Liver (tissue), 9 donors: ENCODE measurements around the gene ARVCF. TPM values are rescaled to one million over a fixed set of nuclear protein-coding genes. Genes with fewer than 3 reads are reported as not detected.

Source experiments
- DNase-seq: peaks from one replicate; pipeline ENCODE4 v3.0.0-alpha.2; 2017; ENCODE audit warnings: low spot score
- H3K27ac ChIP-seq, 2 donors: one replicate each; pipeline ENCODE4 v1.7.0; 2013; ENCODE audit warnings: inconsistent platforms in 2 of 2, low read length in 2 of 2, control low read depth in 1 of 2, low read depth in 1 of 2, mild to moderate bottlenecking in 1 of 2
- H3K27me3 ChIP-seq, 4 donors: one replicate each; pipeline versions ENCODE4 v1.6.1 to v1.7.0; 2013; ENCODE audit warnings: low read length in 3 of 4, inconsistent platforms in 1 of 4, mild to moderate bottlenecking in 1 of 4, moderate library complexity in 1 of 4; ENCODE audit not compliant: control insufficient read depth in 4 of 4, insufficient read depth in 4 of 4
- H3K36me3 ChIP-seq, 4 donors: one replicate each; pipeline versions ENCODE4 v1.6.1 to v1.7.0; 2013; ENCODE audit warnings: low read length in 3 of 4, mild to moderate bottlenecking in 3 of 4, low read depth in 1 of 4, moderate library complexity in 1 of 4; ENCODE audit not compliant: control insufficient read depth in 4 of 4, insufficient read depth in 3 of 4
- H3K4me1 ChIP-seq, 4 donors: one replicate each; pipeline versions ENCODE4 v1.6.1 to v1.7.0; 2013; ENCODE audit warnings: low read length in 3 of 4, mild to moderate bottlenecking in 3 of 4, moderate library complexity in 1 of 4; ENCODE audit not compliant: control insufficient read depth in 4 of 4, insufficient read depth in 4 of 4
- H3K4me3 ChIP-seq, 3 donors: one replicate each; pipeline versions ENCODE4 v1.6.1 to v1.7.0; 2013; ENCODE audit warnings: low read length in 3 of 3, control low read depth in 1 of 3, low read depth in 1 of 3, mild to moderate bottlenecking in 1 of 3
- H3K9ac ChIP-seq, 2 donors: one replicate each; pipeline ENCODE4 v1.7.0; 2013; ENCODE audit warnings: low read length in 2 of 2, mild to moderate bottlenecking in 2 of 2, moderate library complexity in 2 of 2, control low read depth in 1 of 2, low read depth in 1 of 2
- H3K9me3 ChIP-seq, 4 donors: one replicate each; pipeline versions ENCODE4 v1.6.1 to v1.7.0; 2013; ENCODE audit warnings: low read length in 3 of 4; ENCODE audit not compliant: control insufficient read depth in 4 of 4
- ATF3 ChIP-seq: IDR thresholded peaks from 2 replicates; pipeline ENCODE4 v1.6.1; 2016; ENCODE audit warnings: antibody characterized with exemption
- EGR1 ChIP-seq, 2 donors: IDR thresholded peaks; 2 replicates each; pipeline ENCODE4 v1.6.1; 2016 to 2018; ENCODE audit warnings: antibody characterized with exemption in 2 of 2, low read depth in 2 of 2
- FOXA1 ChIP-seq: IDR thresholded peaks from 2 replicates; pipeline ENCODE4 v1.6.1; 2016; ENCODE audit warnings: antibody characterized with exemption
- FOXA2 ChIP-seq: IDR thresholded peaks from 2 replicates; pipeline ENCODE4 v1.6.1; 2016; ENCODE audit warnings: antibody characterized with exemption
- HNF4A ChIP-seq, 2 donors: conservative IDR thresholded peaks; 2 replicates each; pipeline ENCODE4 v1.6.1; 2016; ENCODE audit warnings: antibody characterized with exemption in 2 of 2, mild to moderate bottlenecking in 2 of 2
- NR2F2 ChIP-seq: IDR thresholded peaks from 2 replicates; pipeline ENCODE4 v1.6.1; 2016; ENCODE audit warnings: antibody characterized with exemption
- RAD21 ChIP-seq, 2 donors: IDR thresholded peaks; 2 replicates each; pipeline ENCODE4 v1.6.1; 2016; ENCODE audit warnings: antibody characterized with exemption in 2 of 2, mild to moderate bottlenecking in 2 of 2
- RXRA ChIP-seq, 2 donors: IDR thresholded peaks; 2 replicates each; pipeline ENCODE4 v1.6.1; 2017 to 2018; ENCODE audit warnings: antibody characterized with exemption in 2 of 2, mild to moderate bottlenecking in 1 of 2
- SP1 ChIP-seq: IDR thresholded peaks from 2 replicates; pipeline ENCODE4 v1.6.1; 2018; ENCODE audit warnings: antibody characterized with exemption, mild to moderate bottlenecking
- TAF1 ChIP-seq: conservative IDR thresholded peaks from 2 replicates; pipeline ENCODE4 v1.6.1; 2016; ENCODE audit warnings: antibody characterized with exemption, mild to moderate bottlenecking
- WGBS: extraction: QIAGEN DNeasy Blood & Tissue Kit; methylation state at CpG from one replicate; pipeline ENCODE4 v1.1.7; 2013; 5-methylcytosine and 5-hydroxymethylcytosine counted together
- polyA plus RNA-seq, 2 donors: library from polyadenylated mRNA; stranded (reverse) in 1 of 2; unstranded in 1 of 2; fragments of 200-250 nt in 1 of 2; fragments of >200 nt in 1 of 2; fragmentation: Nextera tagmentation in 1 of 2; extraction: Ambion mirVana in 1 of 2; gene quantifications; one replicate each; pipeline versions ENCODE4 v1.2.1 to v1.2.3, GENCODE V29; 2013 to 2015
- total RNA-seq, 2 donors: library from RNA; depleted of rRNA; stranded (reverse); fragments of >200 nt; gene quantifications; one replicate each; pipeline ENCODE4 v1.2.3, GENCODE V29; 2014
- TF ChIP-seq, protein P1 (sequence below): IDR thresholded peaks from 2 replicates; pipeline ENCODE4 v1.6.1; 2016; ENCODE audit warnings: antibody characterized with exemption
- TF ChIP-seq, protein P2 (sequence below): IDR thresholded peaks from 2 replicates; pipeline ENCODE4 v1.6.1; 2016; ENCODE audit warnings: antibody characterized with exemption, mild to moderate bottlenecking
- donor health status: healthy.
- donor health status: healthy.
- donor health status: healthy.
- donor health status: healthy.
- donor health status: healthy.

The ARVCF gene
- total and polyA plus RNA-seq, 4 donors, result 3.8 to 48.8 (median 26.1) TPM

DNA sequence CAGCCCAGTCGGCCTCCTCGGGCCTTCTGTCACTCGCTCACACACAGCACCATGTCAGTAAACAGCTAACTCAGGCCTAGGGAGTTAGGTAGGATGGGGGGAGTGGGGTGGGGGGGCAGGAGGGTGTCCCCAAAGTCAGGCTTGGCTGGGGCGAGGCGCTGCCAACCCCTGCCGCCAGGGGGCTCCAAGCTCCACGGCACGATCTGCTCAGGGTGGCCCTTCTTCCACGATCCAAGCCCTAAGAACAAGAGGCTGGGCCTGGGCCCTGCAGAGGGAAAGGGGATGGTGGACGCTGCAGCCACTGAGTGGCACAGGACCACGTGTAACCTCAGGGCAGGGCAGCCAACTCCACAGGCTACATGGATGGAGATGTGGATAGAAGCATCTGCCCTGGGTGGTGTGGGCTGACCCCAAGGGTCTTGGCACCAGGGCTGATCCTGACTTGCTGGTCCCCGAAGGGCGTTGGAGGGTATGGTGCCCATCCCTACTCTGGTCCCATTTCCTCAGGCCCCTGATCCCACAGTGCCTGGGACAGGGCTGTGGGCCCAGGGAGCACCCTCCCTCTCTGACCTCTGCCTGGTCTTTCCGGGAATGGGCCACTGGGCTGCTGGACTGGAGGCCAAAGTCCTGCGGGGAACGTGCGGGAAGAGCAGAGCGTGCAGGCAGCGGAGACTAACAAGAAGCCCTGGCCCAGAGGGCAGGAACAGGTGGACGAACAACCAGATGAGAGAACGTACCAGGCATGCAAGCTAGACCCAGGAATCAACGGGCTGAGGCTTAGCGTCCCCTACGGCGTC is 45.9 kb downstream of the ARVCF start (continued):
- TF ChIP-seq, protein P1, sequence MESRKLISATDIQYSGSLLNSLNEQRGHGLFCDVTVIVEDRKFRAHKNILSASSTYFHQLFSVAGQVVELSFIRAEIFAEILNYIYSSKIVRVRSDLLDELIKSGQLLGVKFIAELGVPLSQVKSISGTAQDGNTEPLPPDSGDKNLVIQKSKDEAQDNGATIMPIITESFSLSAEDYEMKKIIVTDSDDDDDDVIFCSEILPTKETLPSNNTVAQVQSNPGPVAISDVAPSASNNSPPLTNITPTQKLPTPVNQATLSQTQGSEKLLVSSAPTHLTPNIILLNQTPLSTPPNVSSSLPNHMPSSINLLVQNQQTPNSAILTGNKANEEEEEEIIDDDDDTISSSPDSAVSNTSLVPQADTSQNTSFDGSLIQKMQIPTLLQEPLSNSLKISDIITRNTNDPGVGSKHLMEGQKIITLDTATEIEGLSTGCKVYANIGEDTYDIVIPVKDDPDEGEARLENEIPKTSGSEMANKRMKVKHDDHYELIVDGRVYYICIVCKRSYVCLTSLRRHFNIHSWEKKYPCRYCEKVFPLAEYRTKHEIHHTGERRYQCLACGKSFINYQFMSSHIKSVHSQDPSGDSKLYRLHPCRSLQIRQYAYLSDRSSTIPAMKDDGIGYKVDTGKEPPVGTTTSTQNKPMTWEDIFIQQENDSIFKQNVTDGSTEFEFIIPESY, result no peak
- TF ChIP-seq TAF1, result no peak
- peak; percentile 77 for TF ChIP-seq FOXA1
- peak; percentile 88 to 92 for TF ChIP-seq RAD21 (IDR thresholded peaks at IDR 0.05)
- TF ChIP-seq NR2F2, result peak; percentile 90
- peak; percentile 53 for TF ChIP-seq FOXA2
- TF ChIP-seq EGR1 (IDR thresholded peaks at IDR 0.05; ENCODE audit: low read depth in 2 of 2), result no peak

DNA sequence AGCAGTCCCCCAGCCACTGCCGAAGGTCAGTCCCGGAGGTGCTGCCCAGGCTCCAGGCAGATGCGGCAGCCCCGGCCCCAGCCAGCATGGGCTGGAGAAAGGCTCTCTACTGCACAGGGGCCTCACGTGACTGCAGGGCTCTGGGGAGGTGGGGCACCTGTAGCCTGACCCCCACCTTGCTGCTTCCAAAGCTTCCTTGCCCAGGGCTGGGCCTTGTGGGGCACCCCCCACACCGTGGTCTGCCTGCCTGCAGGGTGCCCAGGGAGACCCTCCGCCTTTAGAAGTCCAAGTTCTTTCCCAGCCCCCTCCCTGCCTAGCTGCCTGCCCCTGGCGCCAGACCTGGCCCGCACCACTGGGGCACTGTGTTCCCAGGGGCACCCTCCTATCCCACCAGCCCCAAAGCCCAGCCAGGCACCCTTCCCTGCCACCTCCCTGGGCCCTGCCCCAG is 46.6 kb downstream of the ARVCF start:
- peaks cover under 1 to 20% (median 4%) of the 10 kb centered on the region in 4 donors for H3K36me3 ChIP-seq
- H3K9me3 ChIP-seq, result no peaks in the 10 kb centered on the region

GRCh38 chr22:19969141-19969928 is 47.3 kb downstream of the ARVCF start:
- H3K36me3 ChIP-seq, result peaks cover 3 to 26% (median 6%) of the 10 kb centered on the region in 4 donors

More for the DNA sequence above, 46.6 kb downstream of the ARVCF start:
- DNase-seq, result no peak
- Histone ChIP-seq H3K27ac (peak overlapping the region; percentile 85 to 91), H3K4me3 (no peak overlapping the region), H3K27me3 (no peaks in the 10 kb centered on the region), H3K4me1 (peaks cover 23 to 56% (median 41%) of the 10 kb centered on the region in 4 donors), H3K9ac (no peak overlapping the region)
- no peak for TF ChIP-seq RAD21 (IDR thresholded peaks at IDR 0.05)
- 54% methylated on average over 9 of the region's 9 CpGs for WGBS

DNA sequence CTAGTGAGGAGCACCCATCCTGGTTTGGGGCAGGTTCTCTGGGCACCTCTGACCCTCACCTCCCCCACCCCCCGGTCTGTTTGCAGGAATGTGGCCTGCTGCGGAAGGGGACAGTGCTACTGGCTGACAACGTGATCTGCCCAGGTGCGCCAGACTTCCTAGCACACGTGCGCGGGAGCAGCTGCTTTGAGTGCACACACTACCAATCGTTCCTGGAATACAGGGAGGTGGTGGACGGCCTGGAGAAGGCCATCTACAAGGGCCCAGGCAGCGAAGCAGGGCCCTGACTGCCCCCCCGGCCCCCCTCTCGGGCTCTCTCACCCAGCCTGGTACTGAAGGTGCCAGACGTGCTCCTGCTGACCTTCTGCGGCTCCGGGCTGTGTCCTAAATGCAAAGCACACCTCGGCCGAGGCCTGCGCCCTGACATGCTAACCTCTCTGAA is 48.2 kb downstream of the ARVCF start:
- Histone ChIP-seq H3K27ac (peak overlapping the region; percentile 64 to 77), H3K9ac (peak overlapping the region in 1 of 2 donors; percentile 35), H3K27me3 (no peaks in the 10 kb centered on the region), H3K4me3 (no peak overlapping the region), H3K4me1 (peaks cover 23 to 72% (median 48%) of the 10 kb centered on the region in 4 donors), H3K9me3 (no peaks in the 10 kb centered on the region), H3K36me3 (peaks cover 3 to 30% (median 9%) of the 10 kb centered on the region in 4 donors)
- DNase-seq, result no peak
- WGBS, result 47% methylated on average over 18 of the region's 18 CpGs
- TF ChIP-seq ATF3, result no peak
- TF ChIP-seq, protein P2, sequence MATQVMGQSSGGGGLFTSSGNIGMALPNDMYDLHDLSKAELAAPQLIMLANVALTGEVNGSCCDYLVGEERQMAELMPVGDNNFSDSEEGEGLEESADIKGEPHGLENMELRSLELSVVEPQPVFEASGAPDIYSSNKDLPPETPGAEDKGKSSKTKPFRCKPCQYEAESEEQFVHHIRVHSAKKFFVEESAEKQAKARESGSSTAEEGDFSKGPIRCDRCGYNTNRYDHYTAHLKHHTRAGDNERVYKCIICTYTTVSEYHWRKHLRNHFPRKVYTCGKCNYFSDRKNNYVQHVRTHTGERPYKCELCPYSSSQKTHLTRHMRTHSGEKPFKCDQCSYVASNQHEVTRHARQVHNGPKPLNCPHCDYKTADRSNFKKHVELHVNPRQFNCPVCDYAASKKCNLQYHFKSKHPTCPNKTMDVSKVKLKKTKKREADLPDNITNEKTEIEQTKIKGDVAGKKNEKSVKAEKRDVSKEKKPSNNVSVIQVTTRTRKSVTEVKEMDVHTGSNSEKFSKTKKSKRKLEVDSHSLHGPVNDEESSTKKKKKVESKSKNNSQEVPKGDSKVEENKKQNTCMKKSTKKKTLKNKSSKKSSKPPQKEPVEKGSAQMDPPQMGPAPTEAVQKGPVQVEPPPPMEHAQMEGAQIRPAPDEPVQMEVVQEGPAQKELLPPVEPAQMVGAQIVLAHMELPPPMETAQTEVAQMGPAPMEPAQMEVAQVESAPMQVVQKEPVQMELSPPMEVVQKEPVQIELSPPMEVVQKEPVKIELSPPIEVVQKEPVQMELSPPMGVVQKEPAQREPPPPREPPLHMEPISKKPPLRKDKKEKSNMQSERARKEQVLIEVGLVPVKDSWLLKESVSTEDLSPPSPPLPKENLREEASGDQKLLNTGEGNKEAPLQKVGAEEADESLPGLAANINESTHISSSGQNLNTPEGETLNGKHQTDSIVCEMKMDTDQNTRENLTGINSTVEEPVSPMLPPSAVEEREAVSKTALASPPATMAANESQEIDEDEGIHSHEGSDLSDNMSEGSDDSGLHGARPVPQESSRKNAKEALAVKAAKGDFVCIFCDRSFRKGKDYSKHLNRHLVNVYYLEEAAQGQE, result no peak
- peak in 1 of 2 donors; percentile 60 for TF ChIP-seq HNF4A (conservative IDR thresholded peaks at IDR 0.05)
- TF ChIP-seq FOXA1, result no peak
- no peak for TF ChIP-seq NR2F2
- TF ChIP-seq, protein P1, result no peak
- TF ChIP-seq RXRA (IDR thresholded peaks at IDR 0.05), result peak; percentile 6 to 69
- TF ChIP-seq RAD21 (IDR thresholded peaks at IDR 0.05), result peak in 1 of 2 donors; percentile 9

More at GRCh38 chr22:19969141-19969928, 47.3 kb downstream of the ARVCF start:
- no peak for DNase-seq
- 73% methylated on average over 11 of the region's 11 CpGs for WGBS
- Histone ChIP-seq H3K9ac (peak overlapping the region in 1 of 2 donors; percentile 35), H3K9me3 (no peaks in the 10 kb centered on the region), H3K4me3 (no peak overlapping the region), H3K27me3 (no peaks in the 10 kb centered on the region), H3K4me1 (peaks cover 23 to 64% (median 41%) of the 10 kb centered on the region in 4 donors), H3K27ac (peak overlapping the region; percentile 85 to 91)
- TF ChIP-seq SP1, result no peak
- peak in 1 of 2 donors; percentile 7 for TF ChIP-seq RXRA (IDR thresholded peaks at IDR 0.05)
